CD14-positive monocyte (primary cell): ENCODE data around the gene FUT1. TPM values are rescaled to one million over a fixed set of nuclear protein-coding genes. Genes with fewer than 3 reads are reported as not detected.
"Not testable (repeated sequence)": the region's sequence is repeated elsewhere in the genome, so short reads cannot be mapped to it uniquely, and the experiment has no call there.

Source experiments
- DNase-seq, 3 donors: peaks; one replicate each; pipeline ENCODE4 v3.0.0-alpha.2; 2011 to 2022
- H2AFZ ChIP-seq: 2 replicates; pipeline ENCODE4 v1.6.0; 2012; ENCODE audit warnings: mild to moderate bottlenecking, low read depth, low read length, inconsistent platforms; ENCODE audit not compliant: insufficient read depth, poor library complexity, severe bottlenecking
- H3K27ac ChIP-seq, 2 donors: 1 replicate in 1 of 2; 2 replicates in 1 of 2; pipeline ENCODE4 v1.5.1; 2012 to 2013; ENCODE audit warnings: low read length in 2 of 2, control low read depth in 1 of 2, inconsistent platforms in 1 of 2, low read depth in 1 of 2, mild to moderate bottlenecking in 1 of 2
- H3K27me3 ChIP-seq, 2 donors: one replicate each; pipeline versions ENCODE4 v1.6.0 to v1.6.1; 2011 to 2013; ENCODE audit warnings: low read length in 2 of 2; ENCODE audit not compliant: control insufficient read depth in 2 of 2, insufficient read depth in 2 of 2
- H3K36me3 ChIP-seq, 2 donors: replicated peaks in 1 of 2; 1 replicate in 1 of 2; 2 replicates in 1 of 2; pipeline versions ENCODE4 v1.5.1 to v1.6.1; 2012 to 2013; ENCODE audit warnings: low read length in 2 of 2, control low read depth in 1 of 2, inconsistent platforms in 1 of 2, mild to moderate bottlenecking in 1 of 2; ENCODE audit not compliant: insufficient read depth in 2 of 2, control insufficient read depth in 1 of 2
- H3K4me1 ChIP-seq, 2 donors: 1 replicate in 1 of 2; 2 replicates in 1 of 2; pipeline versions ENCODE4 v1.5.1 to v1.6.1; 2012 to 2013; ENCODE audit warnings: low read length in 2 of 2, control low read depth in 1 of 2, inconsistent platforms in 1 of 2, mild to moderate bottlenecking in 1 of 2, moderate library complexity in 1 of 2; ENCODE audit not compliant: insufficient read depth in 2 of 2, control insufficient read depth in 1 of 2
- H3K4me2 ChIP-seq: replicated peaks from 2 replicates; pipeline ENCODE3; 2012; ENCODE audit warnings: low read length, moderate library complexity, mild to moderate bottlenecking; ENCODE audit not compliant: poor library complexity, severe bottlenecking; ENCODE audit errors: extremely low read depth
- H3K4me3 ChIP-seq, 3 experiments: fragments of 200-600 bp in 1 of 3; sonication (generic) in 1 of 3; replicated peaks in 1 of 3; 1 replicate in 2 of 3; 2 replicates in 1 of 3; pipeline ENCODE4 v1.5.1; 2011 to 2013; ENCODE audit warnings: low read length in 3 of 3, mild to moderate bottlenecking in 3 of 3, control low read depth in 2 of 3, low read depth in 2 of 3, inconsistent platforms in 1 of 3, moderate library complexity in 1 of 3
- H3K79me2 ChIP-seq: 2 replicates; pipeline ENCODE4 v1.6.0; 2012; ENCODE audit warnings: mild to moderate bottlenecking, control low read depth, inconsistent platforms, low read length, moderate library complexity; ENCODE audit not compliant: insufficient read depth
- H3K9ac ChIP-seq: 2 replicates; pipeline ENCODE4 v1.6.0; 2017; ENCODE audit warnings: low read length, mild to moderate bottlenecking; ENCODE audit not compliant: insufficient read depth, poor library complexity, severe bottlenecking
- H3K9me3 ChIP-seq, 2 donors: replicated peaks in 1 of 2; 1 replicate in 1 of 2; 2 replicates in 1 of 2; pipeline versions ENCODE4 v1.5.1 to v1.6.1; 2012 to 2013; ENCODE audit warnings: low read length in 2 of 2, control low read depth in 1 of 2; ENCODE audit not compliant: control insufficient read depth in 1 of 2, insufficient read depth in 1 of 2
- H4K20me1 ChIP-seq: 2 replicates; pipeline ENCODE4 v1.6.0; 2012; ENCODE audit warnings: mild to moderate bottlenecking, low read length, control low read depth, moderate library complexity; ENCODE audit not compliant: insufficient read depth
- H3K27ac Mint-ChIP-seq, 7 donors: one replicate each; pipeline ENCODE4 v1.8.0; 2020; ENCODE audit warnings: mild to moderate bottlenecking in 7 of 7, mixed read lengths in 7 of 7, moderate library complexity in 6 of 7, inconsistent platforms in 2 of 7
- H3K27me3 Mint-ChIP-seq, 3 donors: one replicate each; pipeline ENCODE4 v1.8.0; 2021 to 2022; ENCODE audit warnings: low read depth in 3 of 3, mild to moderate bottlenecking in 3 of 3, mixed read lengths in 3 of 3, moderate library complexity in 3 of 3, inconsistent platforms in 1 of 3
- H3K36me3 Mint-ChIP-seq, 2 donors: one replicate each; pipeline ENCODE4 v1.8.0; 2020; ENCODE audit warnings: mixed read lengths in 2 of 2, inconsistent platforms in 1 of 2, mild to moderate bottlenecking in 1 of 2
- H3K4me1 Mint-ChIP-seq: one replicate; pipeline ENCODE4 v1.8.0; 2020; ENCODE audit warnings: mild to moderate bottlenecking, mixed read lengths
- H3K4me3 Mint-ChIP-seq, 2 donors: one replicate each; pipeline ENCODE4 v1.8.0; 2020; ENCODE audit warnings: mild to moderate bottlenecking in 2 of 2, mixed read lengths in 2 of 2, moderate library complexity in 1 of 2
- H3K9me3 Mint-ChIP-seq, 7 donors: one replicate each; pipeline ENCODE4 v1.8.0; 2020 to 2022; ENCODE audit warnings: mixed read lengths in 7 of 7, mild to moderate bottlenecking in 6 of 7, moderate library complexity in 6 of 7, inconsistent platforms in 2 of 7
- CTCF ChIP-seq: fragments of 200-600 bp; IDR thresholded peaks from one replicate; pipeline ENCODE4 v1.8.0; 2022; ENCODE audit warnings: antibody characterized with exemption, mild to moderate bottlenecking
- WGBS: methylation state at CpG from one replicate; pipeline ENCODE4 v1.1.5; 2013; ENCODE audit warnings: missing lambda C conversion rate; ENCODE audit not compliant: insufficient coverage; 5-methylcytosine and 5-hydroxymethylcytosine counted together
- intact Hi-C, 2 donors: fragments of 100-400 bp; cut with micrococcal nuclease; formaldehyde crosslinking; loops; one replicate each; pipeline versions ENCODE4 v1.15.0 to v1.15.1; 2023
- polyA plus RNA-seq, 3 donors: library from polyadenylated mRNA; depleted of rRNA in 1 of 3; unstranded in 2 of 3; stranded (reverse) in 1 of 3; fragments of 300-500 nt in 2 of 3; fragments of >200 nt in 1 of 3; fragmentation: Illumina TruSeq in 2 of 3; gene quantifications; 1 replicate in 2 of 3; 2 replicates in 1 of 3; pipeline ENCODE4 v1.2.3, GENCODE V29; 2012 to 2021

Gene FUT1
- polyA plus RNA-seq, 3 donors: 0.03 TPM; not detected in 2

- H3K27ac ChIP-seq: no peak overlapping the region
- peak overlapping the region in 1 of 3 experiments; percentile 37 for H3K4me3 ChIP-seq
- Mint-ChIP-seq H3K4me3 (peak overlapping the region; percentile 47 to 79), H3K27me3 (peaks cover 21 to 41% (median 23%) of the 10 kb centered on the region in 3 donors), H3K9me3 (peaks cover 0 to 2% (median 0%) of the 10 kb centered on the region in 7 donors), H3K36me3 (no peaks in the 10 kb centered on the region), H3K27ac (peak overlapping the region in 5 of 7 donors; percentile 12 to 86 (median 72)), H3K4me1 (peaks cover 18% of the 10 kb centered on the region)
- H3K9ac ChIP-seq: no peak overlapping the region
- TF ChIP-seq CTCF: no peak
- H3K4me1 ChIP-seq: peaks cover 20 to 21% of the 10 kb centered on the region in 2 donors
- WGBS: 21% methylated on average over 6 of the region's 11 CpGs
- intact Hi-C loops: no loop called here
- no peaks in the 10 kb centered on the region for H4K20me1 ChIP-seq
- H3K36me3 ChIP-seq: no peaks in the 10 kb centered on the region
- no peaks in the 10 kb centered on the region for H3K79me2 ChIP-seq
- H3K9me3 ChIP-seq: no peaks in the 10 kb centered on the region
- H3K27me3 ChIP-seq: peaks cover 0 to 7% of the 10 kb centered on the region in 2 donors
- H3K4me2 ChIP-seq: peak overlapping the region; percentile 59
- peak in 2 of 3 donors; percentile 44 to 48 for DNase-seq
- H2AFZ ChIP-seq: no peak overlapping the region
These were observed 16.7 kb upstream of the FUT1 start for GRCh38 chr19:48768994-48769713.

- H3K4me1 ChIP-seq: peaks cover 20 to 21% of the 10 kb centered on the region in 2 donors
- H3K27ac Mint-ChIP-seq, H4K20me1 ChIP-seq, H2AFZ ChIP-seq, H3K9ac ChIP-seq, H3K36me3 Mint-ChIP-seq, DNase-seq, H3K9me3 ChIP-seq, H3K79me2 ChIP-seq, H3K4me2 ChIP-seq, H3K9me3 Mint-ChIP-seq, H3K4me3 ChIP-seq, H3K4me3 Mint-ChIP-seq, H3K27me3 ChIP-seq, H3K36me3 ChIP-seq, intact Hi-C loops, H3K27ac ChIP-seq: not testable (repeated sequence)
- Mint-ChIP-seq H3K4me1 (peaks cover 18% of the 10 kb centered on the region), H3K27me3 (peaks cover 24 to 44% (median 27%) of the 10 kb centered on the region in 3 donors)
- WGBS: 10% methylated on average over 1 of the region's 6 CpGs
These were observed 15.8 kb upstream of the FUT1 start for GRCh38 chr19:48768171-48768753.

- H3K27me3 ChIP-seq, H2AFZ ChIP-seq, H3K9me3 Mint-ChIP-seq, H3K9me3 ChIP-seq, intact Hi-C loops, DNase-seq, H3K27ac ChIP-seq, H3K9ac ChIP-seq, H3K4me3 ChIP-seq, H3K36me3 Mint-ChIP-seq, H3K36me3 ChIP-seq, H4K20me1 ChIP-seq, H3K79me2 ChIP-seq, H3K27ac Mint-ChIP-seq, H3K4me2 ChIP-seq: not testable (repeated sequence)
- no CpG with 5 or more reads among the region's 5 CpGs for WGBS
- Mint-ChIP-seq H3K27me3 (peaks cover 33 to 63% (median 42%) of the 10 kb centered on the region in 3 donors), H3K4me1 (peaks cover 20% of the 10 kb centered on the region), H3K4me3 (peak overlapping the region in 1 of 2 donors; percentile 36)
- H3K4me1 ChIP-seq: peaks cover 21 to 23% of the 10 kb centered on the region in 2 donors
These were observed 13.4 kb upstream of the FUT1 start for GRCh38 chr19:48765816-48766215.
